GM12874 (cell line): ENCODE data around the gene RPTN.

ENCODE experiments used
- CTCF ChIP-seq: IDR thresholded peaks from 2 replicates; pipeline ENCODE4 v1.5.1; 2011; ENCODE audit warnings: low read depth, mild to moderate bottlenecking, control low read depth, low read length, moderate library complexity; ENCODE audit not compliant: insufficient read depth

The RPTN gene

GRCh38 chr1:152164517-152165136 is 5.6 kb upstream of the RPTN start:
- no peak for TF ChIP-seq CTCF

- no peak for TF ChIP-seq CTCF
Observed at GRCh38 chr1:152162792-152163463, 3.9 kb upstream of the RPTN start.

- TF ChIP-seq CTCF = no peak
Observed at GRCh38 chr1:152160576-152160975, 1.5 kb upstream of the RPTN start.

- no peak for TF ChIP-seq CTCF
Observed at GRCh38 chr1:152153996-152154395, 5.0 kb downstream of the RPTN start.

GRCh38 chr1:152151646-152152045 is 7.4 kb downstream of the RPTN start:
- no peak for TF ChIP-seq CTCF

GRCh38 chr1:152148981-152149380 is 10.0 kb downstream of the RPTN start:
- TF ChIP-seq CTCF = no peak

- TF ChIP-seq CTCF = no peak
Observed at GRCh38 chr1:152148051-152148450, 11.0 kb downstream of the RPTN start.
